ENCODE results near the gene SOX15.

- no peak for TF ChIP-seq EZH2phosphoT487 (IDR thresholded peaks at IDR 0.05; ENCODE audit: low read depth, severe bottlenecking, unreplicated experiment)
- TF ChIP-seq, protein P1, sequence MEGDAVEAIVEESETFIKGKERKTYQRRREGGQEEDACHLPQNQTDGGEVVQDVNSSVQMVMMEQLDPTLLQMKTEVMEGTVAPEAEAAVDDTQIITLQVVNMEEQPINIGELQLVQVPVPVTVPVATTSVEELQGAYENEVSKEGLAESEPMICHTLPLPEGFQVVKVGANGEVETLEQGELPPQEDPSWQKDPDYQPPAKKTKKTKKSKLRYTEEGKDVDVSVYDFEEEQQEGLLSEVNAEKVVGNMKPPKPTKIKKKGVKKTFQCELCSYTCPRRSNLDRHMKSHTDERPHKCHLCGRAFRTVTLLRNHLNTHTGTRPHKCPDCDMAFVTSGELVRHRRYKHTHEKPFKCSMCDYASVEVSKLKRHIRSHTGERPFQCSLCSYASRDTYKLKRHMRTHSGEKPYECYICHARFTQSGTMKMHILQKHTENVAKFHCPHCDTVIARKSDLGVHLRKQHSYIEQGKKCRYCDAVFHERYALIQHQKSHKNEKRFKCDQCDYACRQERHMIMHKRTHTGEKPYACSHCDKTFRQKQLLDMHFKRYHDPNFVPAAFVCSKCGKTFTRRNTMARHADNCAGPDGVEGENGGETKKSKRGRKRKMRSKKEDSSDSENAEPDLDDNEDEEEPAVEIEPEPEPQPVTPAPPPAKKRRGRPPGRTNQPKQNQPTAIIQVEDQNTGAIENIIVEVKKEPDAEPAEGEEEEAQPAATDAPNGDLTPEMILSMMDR (IDR thresholded peaks at IDR 0.05; ENCODE audit: poor library complexity), result no peak
Measured at GRCh38 chr17:7633093-7633492, 43.2 kb upstream of the SOX15 start.

All from hepatocyte (in vitro differentiated cells).